Spleen (tissue), 11 donors: ENCODE measurements around the gene SDC3. TPM values are rescaled to one million over a fixed set of nuclear protein-coding genes. Genes with fewer than 3 reads are reported as not detected.

ENCODE experiments used
- DNase-seq: peaks from one replicate; pipeline ENCODE4 v3.0.0-alpha.2; 2020
- H3K27ac ChIP-seq, 8 donors: fragments of 200-600 bp; sonication (generic) in 7 of 8; 1 replicate in 4 of 8; 2 replicates in 4 of 8; pipeline versions ENCODE4 v1.5.0 to v1.8.0; 2016 to 2021; ENCODE audit warnings: inconsistent platforms in 4 of 8, mild to moderate bottlenecking in 4 of 8, moderate library complexity in 1 of 8
- H3K27me3 ChIP-seq, 7 donors: fragments of 200-600 bp; sonication (generic) in 6 of 7; replicated peaks in 1 of 7; 1 replicate in 4 of 7; 2 replicates in 3 of 7; pipeline versions ENCODE4 v1.5.0 to v1.8.0; 2016 to 2021; ENCODE audit warnings: inconsistent platforms in 3 of 7, mild to moderate bottlenecking in 1 of 7
- H3K36me3 ChIP-seq, 6 donors: fragments of 200-600 bp; sonication (generic) in 5 of 6; 1 replicate in 4 of 6; 2 replicates in 2 of 6; pipeline versions ENCODE4 v1.5.0 to v1.8.0; 2016 to 2021; ENCODE audit warnings: inconsistent platforms in 2 of 6
- H3K4me1 ChIP-seq, 6 donors: fragments of 200-600 bp; sonication (generic) in 5 of 6; 1 replicate in 3 of 6; 2 replicates in 3 of 6; pipeline versions ENCODE4 v1.5.0 to v1.8.0; 2016 to 2021; ENCODE audit warnings: inconsistent platforms in 3 of 6
- H3K4me3 ChIP-seq, 8 donors: fragments of 200-600 bp; sonication (generic) in 7 of 8; 1 replicate in 4 of 8; 2 replicates in 4 of 8; pipeline versions ENCODE4 v1.5.0 to v1.8.0; 2016 to 2021; ENCODE audit warnings: inconsistent platforms in 4 of 8, mild to moderate bottlenecking in 4 of 8, moderate library complexity in 2 of 8
- H3K9me3 ChIP-seq, 8 donors: fragments of 200-600 bp; sonication (generic) in 7 of 8; 1 replicate in 4 of 8; 2 replicates in 4 of 8; pipeline versions ENCODE4 v1.5.0 to v1.8.0; 2016 to 2021; ENCODE audit warnings: inconsistent platforms in 4 of 8
- POLR2A ChIP-seq, 3 donors: fragments of 450-650 bp; IDR thresholded peaks; one replicate each; pipeline ENCODE4 v1.5.1; 2017; ENCODE audit warnings: antibody characterized with exemption in 3 of 3, mild to moderate bottlenecking in 1 of 3
- POLR2AphosphoS5 ChIP-seq, 3 donors: sonication (generic); formaldehyde crosslinking; IDR thresholded peaks; one replicate each; pipeline ENCODE4 v1.5.1; 2017; ENCODE audit warnings: antibody characterized with exemption in 3 of 3
- WGBS, 5 donors: extraction: QIAGEN DNeasy Blood & Tissue Kit in 3 of 5; methylation state at CpG; one replicate each; pipeline versions ENCODE4 v1.1.5 to v1.1.7; 2013 to 2018; 5-methylcytosine and 5-hydroxymethylcytosine counted together
- intact Hi-C: fragments of 100-400 bp; cut with DNase I; formaldehyde crosslinking; loops from one replicate; pipeline ENCODE4 v1.15.0; 2023; ENCODE audit warnings: low total_unique reads
- polyA plus RNA-seq, 3 donors: library from polyadenylated mRNA; stranded (reverse); fragments of 200-250 nt; gene quantifications; one replicate each; pipeline ENCODE4 v1.2.1, GENCODE V29; 2013
- total RNA-seq, 7 donors: library from RNA; depleted of rRNA in 3 of 7; stranded (reverse); fragments of >200 nt in 3 of 7; fragmentation: NEBNext Ultra II Directional in 4 of 7; extraction: Animal tissue kit (Norgen Biotek cat#: 25700) in 4 of 7; gene quantifications; one replicate each; pipeline versions ENCODE4 v1.1.0 to v1.2.1, GENCODE V29; 2016 to 2021
- TF ChIP-seq, protein P1 (sequence below), 11 experiments: fragments of 200-600 bp in 7 of 11; fragments of 450-650 bp in 4 of 11; sonication (generic) in 4 of 11; IDR thresholded peaks in 8 of 11; conservative IDR thresholded peaks in 3 of 11; 1 replicate in 7 of 11; 2 replicates in 4 of 11; pipeline versions ENCODE4 v1.4.0 to v1.8.0; 2016 to 2021; ENCODE audit warnings: antibody characterized with exemption in 11 of 11, inconsistent platforms in 4 of 11, mild to moderate bottlenecking in 1 of 11
- donor health status: healthy with polysubstance abuse.
- donor health status: DM: no; HTN: no; CAD: no; lungs with moderate emphysema.
- donor health status: DM: no; HTN: no; CAD: no.
- donor health status: Bipolar disorder and iron deficiency.
- donor health status: healthy.
- donor health status: DM: no; HTN: no; CAD: no.
- donor health status: DM: yes; HTN: yes; CAD: no.

The SDC3 gene
- total and polyA plus RNA-seq, 10 donors, result 8.0 to 347 (median 159) TPM

DNA sequence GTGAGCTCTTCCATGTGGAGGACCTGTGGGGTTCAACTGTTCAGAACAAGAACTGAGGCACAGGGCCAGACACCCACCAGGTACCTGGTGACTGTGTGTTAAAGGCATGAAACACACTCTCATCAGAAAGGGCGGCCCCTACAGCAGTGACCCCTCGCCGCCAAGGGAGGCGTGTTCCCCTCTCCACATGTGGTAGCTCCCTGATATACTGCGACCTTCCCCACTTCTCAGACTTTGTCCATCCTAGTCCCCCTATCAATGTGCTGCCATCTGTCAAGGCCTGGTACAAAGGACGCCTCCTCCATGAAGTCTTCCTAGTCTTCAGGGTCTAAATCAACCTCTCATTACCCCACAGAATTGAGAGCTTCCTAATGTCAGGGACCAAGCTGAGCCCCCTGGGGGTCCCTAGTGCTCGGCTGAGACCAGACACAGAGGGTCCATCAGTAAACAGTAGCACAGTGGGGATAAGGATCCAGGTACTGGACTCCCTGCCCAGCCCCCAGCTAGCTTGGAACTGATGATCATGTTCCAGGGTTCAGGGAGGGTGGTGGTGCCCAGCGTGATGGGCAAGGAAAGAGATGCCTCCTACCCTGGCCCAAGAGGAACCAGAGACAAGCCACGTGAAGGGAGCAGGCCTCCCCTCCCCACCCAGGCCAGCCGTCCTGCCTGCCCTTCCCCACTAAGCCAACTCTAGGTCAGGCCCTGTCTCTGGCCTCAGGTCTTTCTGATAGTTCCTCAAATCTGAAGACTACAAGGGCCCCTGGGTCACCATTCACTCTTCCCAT, 10.3 kb downstream of the SDC3 start:
- WGBS, 5 donors, result 83 to 91% (median 85%) methylated on average over 8 to 10 of the region's 10 CpGs
- no peaks in the 10 kb centered on the region for H3K9me3 ChIP-seq
- H3K27ac ChIP-seq, result peak overlapping the region in 1 of 8 donors; percentile 36
- peaks cover 11 to 88% (median 42%) of the 10 kb centered on the region in 6 donors for H3K4me1 ChIP-seq
- peaks cover 0 to 6% (median 0%) of the 10 kb centered on the region in 7 donors for H3K27me3 ChIP-seq
- H3K36me3 ChIP-seq, result peaks cover 0 to 5% (median 0%) of the 10 kb centered on the region in 6 donors
- DNase-seq, result peak; percentile 61
- TF ChIP-seq POLR2AphosphoS5 (IDR thresholded peaks at IDR 0.05) (peak in 1 of 3 donors; percentile 15), POLR2A (IDR thresholded peaks at IDR 0.05) (no peak)
- no peak overlapping the region for H3K4me3 ChIP-seq
- intact Hi-C loops, result no loop called here

DNA sequence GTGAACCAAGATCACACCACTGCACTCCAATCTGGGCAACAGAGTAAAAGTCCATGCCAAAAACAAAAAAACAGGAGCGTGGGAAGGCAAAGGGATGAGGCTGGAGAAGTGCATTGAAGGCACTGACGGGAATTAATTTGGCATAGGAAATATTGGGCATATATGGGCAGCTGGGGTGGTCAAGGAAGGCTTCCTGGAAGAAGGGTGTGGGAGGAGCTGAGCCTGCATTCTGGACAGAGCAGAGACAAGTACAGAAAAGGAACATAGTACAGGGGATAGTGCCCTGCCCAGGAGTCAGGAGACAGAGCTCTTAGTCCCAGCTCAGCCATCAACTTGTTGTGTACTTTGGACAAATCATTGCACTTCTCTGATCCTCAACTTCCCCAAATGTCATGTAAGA, 11.7 kb downstream of the SDC3 start:
- WGBS, 5 donors, result 76 to 91% (median 87%) methylated on average over 2 of the region's 2 CpGs
- no peak overlapping the region for H3K4me3 ChIP-seq
- no peak for DNase-seq
- TF ChIP-seq, protein P1, sequence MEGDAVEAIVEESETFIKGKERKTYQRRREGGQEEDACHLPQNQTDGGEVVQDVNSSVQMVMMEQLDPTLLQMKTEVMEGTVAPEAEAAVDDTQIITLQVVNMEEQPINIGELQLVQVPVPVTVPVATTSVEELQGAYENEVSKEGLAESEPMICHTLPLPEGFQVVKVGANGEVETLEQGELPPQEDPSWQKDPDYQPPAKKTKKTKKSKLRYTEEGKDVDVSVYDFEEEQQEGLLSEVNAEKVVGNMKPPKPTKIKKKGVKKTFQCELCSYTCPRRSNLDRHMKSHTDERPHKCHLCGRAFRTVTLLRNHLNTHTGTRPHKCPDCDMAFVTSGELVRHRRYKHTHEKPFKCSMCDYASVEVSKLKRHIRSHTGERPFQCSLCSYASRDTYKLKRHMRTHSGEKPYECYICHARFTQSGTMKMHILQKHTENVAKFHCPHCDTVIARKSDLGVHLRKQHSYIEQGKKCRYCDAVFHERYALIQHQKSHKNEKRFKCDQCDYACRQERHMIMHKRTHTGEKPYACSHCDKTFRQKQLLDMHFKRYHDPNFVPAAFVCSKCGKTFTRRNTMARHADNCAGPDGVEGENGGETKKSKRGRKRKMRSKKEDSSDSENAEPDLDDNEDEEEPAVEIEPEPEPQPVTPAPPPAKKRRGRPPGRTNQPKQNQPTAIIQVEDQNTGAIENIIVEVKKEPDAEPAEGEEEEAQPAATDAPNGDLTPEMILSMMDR (IDR thresholded peaks at IDR 0.05 in 8 of 11, conservative IDR thresholded peaks at IDR 0.05 in 3 of 11), result no peak
- TF ChIP-seq POLR2AphosphoS5 (IDR thresholded peaks at IDR 0.05), result peak in 1 of 3 donors; percentile 11
- H3K27ac ChIP-seq, result peak overlapping the region in 1 of 8 donors; percentile 42
- intact Hi-C loops, result no loop called here
- H3K27me3 ChIP-seq, result peaks cover 0 to under 1% (median 0%) of the 10 kb centered on the region in 7 donors
- H3K4me1 ChIP-seq, result peaks cover 8 to 88% (median 37%) of the 10 kb centered on the region in 6 donors
- no peaks in the 10 kb centered on the region for H3K9me3 ChIP-seq
- peaks cover 0 to 5% (median 0%) of the 10 kb centered on the region in 6 donors for H3K36me3 ChIP-seq

DNA sequence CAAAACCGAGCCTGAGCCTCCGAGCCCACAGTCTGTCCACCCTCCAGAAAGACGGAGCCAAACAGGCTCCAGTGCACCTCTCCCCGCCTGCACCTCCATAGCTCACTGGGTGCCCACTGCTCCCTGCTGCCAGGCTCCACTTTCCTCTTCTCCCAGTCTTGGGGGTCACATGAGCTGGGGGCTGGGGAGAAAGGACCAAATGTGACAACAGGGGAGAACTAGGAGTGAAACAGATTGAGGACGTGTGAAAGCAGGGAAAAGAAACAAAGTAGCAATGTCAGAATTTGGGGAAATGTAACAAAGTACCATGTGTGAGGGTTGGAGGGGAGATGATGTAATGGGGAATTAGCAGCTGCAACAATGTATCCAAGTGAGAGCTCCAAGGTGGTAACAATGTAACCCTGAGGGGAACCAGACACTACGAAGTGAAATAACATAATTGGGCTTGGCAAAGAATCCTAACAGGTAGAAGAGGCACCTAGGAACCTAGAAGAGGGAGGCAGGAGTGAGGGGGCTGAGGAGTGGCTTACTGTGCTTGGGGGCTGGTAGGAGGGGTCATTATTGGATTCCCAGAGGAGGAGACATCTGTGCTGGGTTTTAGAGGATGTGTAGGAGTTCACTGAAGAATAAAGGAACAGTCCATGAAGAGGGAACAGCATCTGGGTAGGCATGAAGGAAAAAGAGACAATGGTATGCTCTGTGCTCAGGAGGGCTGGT, 12.5 kb downstream of the SDC3 start:
- no peak overlapping the region for H3K4me3 ChIP-seq
- peaks cover 5 to 88% (median 37%) of the 10 kb centered on the region in 6 donors for H3K4me1 ChIP-seq
- no peaks in the 10 kb centered on the region for H3K27me3 ChIP-seq
- H3K27ac ChIP-seq, result peak overlapping the region in 3 of 8 donors; percentile 21 to 42 (median 39)
- H3K9me3 ChIP-seq, result no peaks in the 10 kb centered on the region
- intact Hi-C loops, result no loop called here
- 60 to 73% (median 65%) methylated on average over 6 of the region's 6 CpGs for WGBS, 5 donors
- peaks cover 0 to 2% (median 0%) of the 10 kb centered on the region in 6 donors for H3K36me3 ChIP-seq
- TF ChIP-seq POLR2A (IDR thresholded peaks at IDR 0.05) (no peak), POLR2AphosphoS5 (IDR thresholded peaks at IDR 0.05) (no peak)
- TF ChIP-seq, protein P1 (IDR thresholded peaks at IDR 0.05 in 8 of 11, conservative IDR thresholded peaks at IDR 0.05 in 3 of 11), result no peak
- no peak for DNase-seq

DNA sequence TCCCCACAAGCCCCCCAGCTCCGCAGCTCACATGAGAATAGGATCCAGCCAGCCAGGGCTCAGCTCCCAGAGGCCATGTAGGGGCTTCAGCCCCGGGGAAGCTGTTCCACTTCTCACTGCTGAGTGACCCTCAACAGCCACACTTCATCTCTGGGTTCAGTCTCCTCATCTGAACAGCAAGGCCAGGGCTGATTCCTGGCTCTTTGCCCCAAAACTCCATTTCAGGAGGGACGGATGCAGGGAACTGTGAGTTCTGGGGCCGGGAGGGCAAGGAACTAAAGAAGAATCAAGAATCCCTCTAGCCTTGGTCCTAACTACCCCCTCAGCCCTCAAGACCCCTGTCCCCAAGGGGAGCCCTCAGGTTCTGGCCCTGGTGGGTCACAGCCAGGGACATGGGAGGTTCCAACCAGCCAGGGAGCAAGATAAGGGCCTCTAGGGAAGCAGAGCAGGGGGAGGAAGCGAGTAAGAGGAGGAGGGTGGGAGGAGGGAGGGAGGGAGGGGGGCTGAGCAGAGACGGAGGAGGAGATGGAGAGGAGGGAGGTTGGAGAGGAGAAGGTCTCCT, 13.1 kb downstream of the SDC3 start:
- peaks cover 10 to 88% (median 39%) of the 10 kb centered on the region in 6 donors for H3K4me1 ChIP-seq
- H3K27me3 ChIP-seq, result no peaks in the 10 kb centered on the region
- no peaks in the 10 kb centered on the region for H3K36me3 ChIP-seq
- 40 to 59% (median 56%) methylated on average over 6 of the region's 6 CpGs for WGBS, 5 donors
- DNase-seq, result no peak
- peak overlapping the region in 4 of 8 donors; percentile 21 to 42 (median 36) for H3K27ac ChIP-seq
- intact Hi-C loops, result no loop called here
- TF ChIP-seq POLR2A (IDR thresholded peaks at IDR 0.05), result no peak
- no peak for TF ChIP-seq POLR2AphosphoS5 (IDR thresholded peaks at IDR 0.05)
- TF ChIP-seq, protein P1 (IDR thresholded peaks at IDR 0.05 in 8 of 11, conservative IDR thresholded peaks at IDR 0.05 in 3 of 11), result no peak
- no peaks in the 10 kb centered on the region for H3K9me3 ChIP-seq
- no peak overlapping the region for H3K4me3 ChIP-seq
